Measurements from ENCODE around the gene VTI1A. TPM values are rescaled to one million over a fixed set of nuclear protein-coding genes. Genes with fewer than 3 reads are reported as not detected.

VTI1A gene
- total RNA-seq, 1 donor from 2014 or later, result 22.7 TPM

GRCh38 chr10:112675560-112676083 is 228.6 kb downstream of the VTI1A start:
- Mint-ChIP-seq H3K27ac (ENCODE audit: unreplicated experiment) (no peak overlapping the region), H3K4me1 (ENCODE audit: low read depth) (no peaks in the 10 kb centered on the region), H3K27me3 (ENCODE audit: low read depth) (no peaks in the 10 kb centered on the region), H3K4me3 (ENCODE audit: unreplicated experiment) (no peak overlapping the region), H3K36me3 (ENCODE audit: low read depth) (peaks cover 2% of the 10 kb centered on the region), H3K9me3 (ENCODE audit: low read depth) (no peaks in the 10 kb centered on the region)
- no peak for TF ChIP-seq CTCF (IDR thresholded peaks at IDR 0.05)
- DNase-seq (ENCODE audit: low spot score), result no peak

- DNase-seq (ENCODE audit: low spot score), result no peak
- TF ChIP-seq CTCF (IDR thresholded peaks at IDR 0.05), result no peak
Observed at GRCh38 chr10:112677689-112678088, 230.7 kb downstream of the VTI1A start.

DNA sequence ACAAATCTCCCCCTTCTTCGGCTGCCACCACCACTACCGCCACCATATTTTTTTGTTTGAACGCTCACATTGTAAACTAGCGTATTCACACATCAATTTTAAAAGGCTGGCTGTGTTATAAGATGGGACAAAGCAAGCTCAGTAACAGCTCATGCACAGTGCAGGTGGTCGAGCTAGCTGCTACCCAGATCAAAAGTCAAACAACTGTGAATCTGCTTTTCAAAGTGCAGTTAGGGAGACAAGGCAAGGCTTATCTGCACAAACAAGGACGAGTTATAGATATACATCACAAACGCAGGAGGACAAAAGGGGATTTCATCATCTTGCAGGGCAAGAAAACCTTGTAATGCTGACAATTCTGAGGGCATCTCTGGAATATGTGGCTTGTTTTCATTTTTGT is 231.6 kb downstream of the VTI1A start:
- no peak overlapping the region for H3K4me3 Mint-ChIP-seq (ENCODE audit: unreplicated experiment)
- H3K27ac Mint-ChIP-seq (ENCODE audit: unreplicated experiment), result no peak overlapping the region
- H3K27me3 Mint-ChIP-seq (ENCODE audit: low read depth), result no peaks in the 10 kb centered on the region
- DNase-seq (ENCODE audit: low spot score), result no peak
- no peaks in the 10 kb centered on the region for H3K4me1 Mint-ChIP-seq (ENCODE audit: low read depth)
- no peaks in the 10 kb centered on the region for H3K36me3 Mint-ChIP-seq (ENCODE audit: low read depth)
- no peaks in the 10 kb centered on the region for H3K9me3 Mint-ChIP-seq (ENCODE audit: low read depth)
- TF ChIP-seq CTCF (IDR thresholded peaks at IDR 0.05), result no peak

More at GRCh38 chr10:112677689-112678088, 230.7 kb downstream of the VTI1A start:
- H3K36me3 Mint-ChIP-seq (ENCODE audit: low read depth), result peaks cover 2% of the 10 kb centered on the region
- H3K4me1 Mint-ChIP-seq (ENCODE audit: low read depth), result no peaks in the 10 kb centered on the region
- H3K27ac Mint-ChIP-seq (ENCODE audit: unreplicated experiment), result no peak overlapping the region
- no peak overlapping the region for H3K4me3 Mint-ChIP-seq (ENCODE audit: unreplicated experiment)
- H3K9me3 Mint-ChIP-seq (ENCODE audit: low read depth), result no peaks in the 10 kb centered on the region
- no peaks in the 10 kb centered on the region for H3K27me3 Mint-ChIP-seq (ENCODE audit: low read depth)

GRCh38 chr10:112678987-112679386 is 232.0 kb downstream of the VTI1A start:
- Mint-ChIP-seq H3K4me1 (ENCODE audit: low read depth) (no peaks in the 10 kb centered on the region), H3K27ac (ENCODE audit: unreplicated experiment) (no peak overlapping the region), H3K27me3 (ENCODE audit: low read depth) (no peaks in the 10 kb centered on the region), H3K9me3 (ENCODE audit: low read depth) (no peaks in the 10 kb centered on the region), H3K4me3 (ENCODE audit: unreplicated experiment) (no peak overlapping the region), H3K36me3 (ENCODE audit: low read depth) (no peaks in the 10 kb centered on the region)
- no peak for TF ChIP-seq CTCF (IDR thresholded peaks at IDR 0.05)
- no peak for DNase-seq (ENCODE audit: low spot score)

DNA sequence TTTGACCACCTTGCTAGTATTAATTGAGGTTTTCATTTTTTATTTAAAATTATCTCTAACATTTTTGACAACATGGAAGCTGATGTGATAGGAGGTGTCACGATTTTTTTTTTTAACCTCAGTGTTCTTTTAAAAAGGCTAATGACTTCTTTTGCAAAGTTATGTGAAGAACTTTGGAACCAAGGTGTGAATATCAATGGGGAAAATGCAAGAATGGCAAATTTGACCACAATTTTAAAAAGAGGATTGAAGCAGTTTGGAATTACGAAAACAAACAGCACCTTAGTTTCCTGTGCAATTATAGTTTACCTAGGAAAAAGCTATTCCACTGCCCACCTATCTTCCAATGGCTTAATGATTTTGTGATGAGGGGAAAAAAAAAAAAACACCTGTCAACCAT is 232.4 kb downstream of the VTI1A start:
- H3K4me1 Mint-ChIP-seq (ENCODE audit: low read depth), result no peaks in the 10 kb centered on the region
- no peak for TF ChIP-seq CTCF (IDR thresholded peaks at IDR 0.05)
- no peak overlapping the region for H3K4me3 Mint-ChIP-seq (ENCODE audit: unreplicated experiment)
- no peaks in the 10 kb centered on the region for H3K9me3 Mint-ChIP-seq (ENCODE audit: low read depth)
- H3K36me3 Mint-ChIP-seq (ENCODE audit: low read depth), result no peaks in the 10 kb centered on the region
- H3K27me3 Mint-ChIP-seq (ENCODE audit: low read depth), result no peaks in the 10 kb centered on the region
- H3K27ac Mint-ChIP-seq (ENCODE audit: unreplicated experiment), result no peak overlapping the region
- no peak for DNase-seq (ENCODE audit: low spot score)
